GM18505 (cell line): ENCODE data around the gene STXBP5.

Experiments
- ATAC-seq: cut with Tn5 transposase; IDR thresholded peaks from one replicate; pipeline ENCODE4 v1.9.1; 2021; ENCODE audit not compliant: unreplicated experiment
- POLR2A ChIP-seq: IDR thresholded peaks from 4 replicates; pipeline ENCODE4 v1.6.1; 2011; ENCODE audit warnings: borderline replicate concordance; ENCODE audit not compliant: insufficient read depth, insufficient read length; ENCODE audit errors: extremely low read depth

Gene STXBP5

GRCh38 chr6:147166992-147167391, 37.2 kb upstream of the STXBP5 start:
- no peak for ATAC-seq
- no peak for TF ChIP-seq POLR2A

DNA sequence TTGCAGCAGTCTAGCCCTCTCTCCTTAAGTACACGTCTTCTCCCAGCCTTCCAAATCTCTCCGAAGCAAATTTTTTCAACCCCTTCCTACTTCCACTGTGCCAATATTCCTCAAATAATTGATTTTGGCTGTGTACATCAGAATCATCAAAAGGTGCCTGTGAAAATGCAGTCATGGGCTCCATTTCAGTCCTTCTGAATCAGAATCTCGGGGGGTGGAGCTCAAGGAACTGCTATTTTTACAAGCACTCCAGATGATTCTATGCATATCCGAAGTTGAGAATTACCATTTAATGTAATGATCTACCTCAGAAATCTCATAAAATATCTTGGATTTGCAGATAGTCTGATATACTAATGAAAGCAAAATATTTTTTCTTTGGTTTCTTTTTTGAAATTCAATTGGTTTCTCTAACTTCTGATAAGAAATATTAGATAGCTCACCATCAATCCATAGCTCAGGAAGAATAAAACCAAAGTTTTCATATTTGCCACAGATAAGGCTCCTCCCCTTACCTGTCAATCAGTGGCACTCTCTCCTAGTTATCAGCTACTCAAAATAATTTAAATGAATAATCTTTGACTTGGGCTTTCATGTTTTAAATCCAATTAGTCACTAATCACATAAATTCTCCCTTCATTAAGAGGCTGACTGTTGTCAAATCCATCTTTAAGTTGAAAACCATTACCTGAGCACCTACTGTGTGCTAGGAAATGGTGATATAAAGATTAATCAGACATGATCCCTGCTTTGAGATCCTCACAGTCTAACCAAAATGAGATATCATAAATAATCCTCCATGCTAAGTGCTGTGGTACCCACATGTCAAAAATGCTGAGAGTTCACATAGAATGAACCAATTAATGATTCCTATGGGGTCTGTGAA, 36.4 kb upstream of the STXBP5 start:
- ATAC-seq, result no peak
- TF ChIP-seq POLR2A, result no peak

- TF ChIP-seq POLR2A, result no peak
- no peak for ATAC-seq
Observed at GRCh38 chr6:147169529-147169928, 34.7 kb upstream of the STXBP5 start.

- no peak for TF ChIP-seq POLR2A
- ATAC-seq, result no peak
Observed at GRCh38 chr6:147170269-147170668, 33.9 kb upstream of the STXBP5 start.

- no peak for ATAC-seq
- no peak for TF ChIP-seq POLR2A
Observed at GRCh38 chr6:147173140-147173539, 31.1 kb upstream of the STXBP5 start.

DNA sequence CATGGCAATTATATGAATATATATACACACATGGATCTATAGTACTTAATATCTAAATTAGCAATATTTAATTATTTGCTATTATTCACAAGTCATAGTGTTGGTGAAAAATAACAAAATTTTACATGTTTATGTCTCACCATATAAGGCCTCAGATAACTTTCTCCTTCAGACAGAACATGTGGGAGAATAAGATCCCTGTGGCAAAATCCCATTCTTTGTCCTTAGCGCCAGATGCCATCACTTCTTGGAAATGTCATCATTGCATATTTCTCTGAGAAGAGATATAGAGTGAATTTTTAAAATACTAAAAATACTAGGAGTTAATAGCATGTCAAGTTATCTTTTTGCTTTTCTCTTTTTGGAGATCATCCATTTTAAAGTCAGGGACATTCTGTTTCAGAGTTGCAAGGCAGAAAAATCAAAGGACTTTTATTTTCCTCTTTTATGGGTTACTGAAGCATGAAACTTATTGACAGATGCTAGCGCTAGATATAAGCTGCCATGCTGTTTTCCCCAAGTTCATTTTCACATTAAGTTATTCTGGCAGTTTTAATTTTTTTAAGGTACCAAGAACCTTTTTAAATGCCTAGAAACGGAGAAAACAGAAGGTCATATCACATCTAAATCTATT, 30.4 kb upstream of the STXBP5 start:
- no peak for ATAC-seq
- TF ChIP-seq POLR2A, result no peak

DNA sequence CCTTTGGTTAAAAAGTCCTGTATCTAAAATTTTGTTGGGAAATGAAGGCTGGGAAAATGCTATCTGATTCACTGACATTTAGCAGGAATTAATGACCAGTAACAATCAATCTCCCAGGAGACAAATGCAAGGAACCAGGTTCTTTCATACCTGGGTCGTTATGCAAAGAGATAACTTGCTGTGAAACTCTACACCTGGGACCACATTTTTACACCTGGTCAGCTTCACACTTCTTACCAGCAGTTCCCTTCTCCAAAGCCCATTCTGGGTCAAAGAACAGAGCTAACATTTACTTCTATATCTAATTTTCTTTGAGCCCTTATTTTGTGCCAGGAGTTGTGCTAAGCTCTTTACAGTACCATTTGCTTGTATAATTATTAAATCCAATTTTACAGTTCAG, 27.4 kb upstream of the STXBP5 start:
- no peak for TF ChIP-seq POLR2A
- no peak for ATAC-seq

DNA sequence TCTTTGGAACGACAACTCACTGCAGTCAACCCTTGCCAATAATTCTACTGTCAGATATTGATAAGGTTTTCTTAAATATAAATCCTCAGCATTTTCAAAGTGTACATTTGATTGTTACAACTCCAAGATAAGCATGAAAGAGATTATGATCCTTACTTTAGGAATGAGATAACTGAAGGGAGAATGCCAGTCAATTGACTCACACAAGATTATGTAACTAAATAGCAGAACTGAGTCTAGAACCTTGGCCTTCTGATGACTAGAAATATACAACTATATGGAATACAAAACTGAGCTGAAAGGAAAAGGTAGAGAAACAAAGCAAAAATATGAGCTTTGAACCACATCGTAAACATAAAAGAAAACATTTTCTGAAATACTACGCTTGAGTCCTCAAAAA, 26.9 kb upstream of the STXBP5 start:
- TF ChIP-seq POLR2A, result no peak
- no peak for ATAC-seq

GRCh38 chr6:147178355-147178754, 25.9 kb upstream of the STXBP5 start:
- TF ChIP-seq POLR2A, result no peak
- ATAC-seq, result no peak

DNA sequence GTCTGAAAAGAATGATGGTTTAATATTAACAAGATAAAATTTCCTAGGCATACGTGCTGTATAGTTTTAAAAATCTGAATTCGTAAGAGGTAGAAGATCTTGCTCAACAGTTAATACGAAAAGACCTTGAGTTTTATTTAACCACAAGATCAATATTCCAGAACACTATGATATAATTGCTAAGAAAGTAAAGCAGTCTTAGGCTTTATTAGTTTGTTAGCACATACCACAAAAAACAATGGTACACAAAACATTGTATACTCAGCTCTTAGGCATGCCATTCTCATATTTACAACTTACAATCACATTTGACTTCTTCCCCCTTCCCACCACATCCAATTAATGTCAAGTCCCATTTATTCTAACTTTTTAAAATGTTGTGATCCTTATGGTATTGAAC, 24.4 kb upstream of the STXBP5 start:
- TF ChIP-seq POLR2A, result no peak
- no peak for ATAC-seq

DNA sequence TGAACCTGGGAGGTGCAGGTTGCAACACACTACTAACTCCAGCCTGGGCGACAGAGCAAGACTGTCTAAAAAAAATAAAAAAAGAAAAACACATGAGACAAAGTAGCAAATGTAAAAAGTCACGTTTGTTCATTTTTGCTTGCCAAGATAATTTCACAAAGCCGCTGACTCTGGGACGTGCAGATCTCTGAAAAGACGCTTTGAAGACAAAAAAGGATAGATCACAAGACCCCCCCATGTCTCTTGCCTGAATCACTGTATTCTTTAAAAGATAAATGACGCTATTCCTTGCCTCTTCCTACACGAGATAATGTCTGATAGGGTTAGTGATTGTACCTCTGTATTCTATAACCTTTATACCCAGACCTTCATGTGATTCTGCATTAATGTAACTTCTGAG, 23.3 kb upstream of the STXBP5 start:
- no peak for ATAC-seq
- TF ChIP-seq POLR2A, result no peak

- no peak for ATAC-seq
- TF ChIP-seq POLR2A, result no peak
Observed at GRCh38 chr6:147184379-147184778, 19.8 kb upstream of the STXBP5 start.

- no peak for ATAC-seq
- TF ChIP-seq POLR2A, result no peak
Observed at GRCh38 chr6:147185216-147185615, 19.0 kb upstream of the STXBP5 start.

DNA sequence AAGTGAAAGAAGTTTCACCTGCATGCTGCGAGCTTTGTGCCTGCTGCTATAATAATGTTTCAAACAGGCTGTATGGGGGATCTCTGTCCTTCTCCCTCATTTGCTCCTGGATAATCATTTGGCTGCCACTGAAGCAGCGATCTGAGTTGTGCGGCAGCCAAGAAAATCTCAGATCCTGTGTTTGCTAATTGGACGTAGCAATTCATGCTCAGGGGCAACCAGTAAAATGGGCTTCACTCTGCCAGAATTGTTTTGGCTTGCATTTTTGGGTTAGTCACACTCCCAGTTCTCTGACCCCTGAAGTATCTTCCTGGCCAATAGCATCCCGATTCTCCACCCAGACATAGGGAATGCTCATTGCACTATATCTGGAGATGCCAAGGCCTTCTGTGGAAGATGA, 13.7 kb upstream of the STXBP5 start:
- TF ChIP-seq POLR2A, result no peak
- no peak for ATAC-seq
